Activated effector memory CD4-positive, alpha-beta T cell treated with Interleukin-2 at 50 U/mL for 16 hours (primary cell): ENCODE measurements around the gene DHRS3.
"Not testable (repeated sequence)": the region's sequence is repeated elsewhere in the genome, so short reads cannot be mapped to it uniquely, and the experiment has no call there.

Source experiments
- DNase-seq: peaks from one replicate; pipeline ENCODE4 v3.0.0-alpha.2; 2020

Gene DHRS3

DNA sequence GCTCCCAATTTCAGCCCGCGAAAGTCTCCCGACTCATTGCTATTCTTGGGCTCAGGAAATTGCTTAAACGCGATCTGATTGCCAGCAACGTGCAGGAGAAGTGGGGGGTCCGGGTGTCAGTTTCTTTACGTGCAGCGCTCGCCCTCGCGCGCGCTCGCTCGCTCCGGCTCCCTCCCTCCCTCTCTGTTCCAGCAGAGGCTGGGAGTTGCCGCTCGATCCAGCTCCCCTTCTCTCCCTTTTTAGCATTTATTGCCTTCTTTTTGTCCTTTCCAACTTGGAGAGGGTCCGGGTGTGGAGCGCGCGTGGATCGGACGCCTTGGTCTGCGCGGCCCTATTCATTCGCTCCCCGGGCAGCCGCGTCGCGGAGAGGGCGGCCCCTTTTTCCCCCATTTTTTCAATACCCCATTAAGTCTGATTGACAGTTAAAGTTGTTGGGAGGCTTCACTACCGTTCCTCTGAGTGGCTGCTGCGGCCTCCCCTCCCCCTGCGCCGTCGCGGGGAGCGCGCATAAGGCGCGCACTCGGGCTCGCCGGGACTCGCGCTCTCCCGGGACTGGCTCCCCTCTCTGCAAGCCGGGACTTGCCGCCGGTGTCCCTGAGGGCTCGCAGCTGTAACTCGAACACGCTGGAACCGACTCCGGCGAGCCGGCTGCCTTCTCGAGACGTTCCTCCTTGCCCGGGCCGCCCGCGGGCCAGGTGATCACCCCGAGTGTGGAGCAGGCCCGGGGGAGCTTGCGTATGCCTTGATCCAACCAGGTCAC is at the start of gene DHRS3:
Gene DHRS3, minus strand, starts transcription at position 310 of the 760 bp plus-strand sequence. CDS start 862 bp downstream, outside the sequence.
- DNase-seq: peak; percentile 64

- no peak for DNase-seq
Observed at GRCh38 chr1:12666141-12666735, 48.2 kb upstream of the DHRS3 start.

DNA sequence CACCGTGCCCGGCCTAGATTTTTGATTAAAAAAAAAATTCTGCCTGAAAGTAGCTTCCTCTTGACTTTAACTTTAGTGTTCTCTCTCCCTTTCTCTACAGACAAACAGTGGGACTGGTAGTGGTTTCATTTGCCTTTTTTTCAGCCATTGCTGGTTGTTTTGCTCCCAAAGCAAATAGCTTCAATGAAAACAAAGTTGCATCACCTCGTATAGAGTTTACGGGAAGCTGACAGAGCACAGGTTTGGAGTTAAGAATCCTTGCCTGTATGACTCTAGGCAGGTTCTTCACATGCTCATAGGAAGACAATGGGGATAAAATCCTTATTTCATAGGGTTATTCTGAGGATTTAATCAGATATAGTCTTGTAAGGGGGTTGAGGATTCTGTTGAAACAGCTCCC is 47.5 kb upstream of the DHRS3 start:
- no peak for DNase-seq

GRCh38 chr1:12662556-12662955 is 44.5 kb upstream of the DHRS3 start:
- DNase-seq: no peak

- DNase-seq: no peak
Observed at GRCh38 chr1:12661606-12662219, 43.7 kb upstream of the DHRS3 start.

DNA sequence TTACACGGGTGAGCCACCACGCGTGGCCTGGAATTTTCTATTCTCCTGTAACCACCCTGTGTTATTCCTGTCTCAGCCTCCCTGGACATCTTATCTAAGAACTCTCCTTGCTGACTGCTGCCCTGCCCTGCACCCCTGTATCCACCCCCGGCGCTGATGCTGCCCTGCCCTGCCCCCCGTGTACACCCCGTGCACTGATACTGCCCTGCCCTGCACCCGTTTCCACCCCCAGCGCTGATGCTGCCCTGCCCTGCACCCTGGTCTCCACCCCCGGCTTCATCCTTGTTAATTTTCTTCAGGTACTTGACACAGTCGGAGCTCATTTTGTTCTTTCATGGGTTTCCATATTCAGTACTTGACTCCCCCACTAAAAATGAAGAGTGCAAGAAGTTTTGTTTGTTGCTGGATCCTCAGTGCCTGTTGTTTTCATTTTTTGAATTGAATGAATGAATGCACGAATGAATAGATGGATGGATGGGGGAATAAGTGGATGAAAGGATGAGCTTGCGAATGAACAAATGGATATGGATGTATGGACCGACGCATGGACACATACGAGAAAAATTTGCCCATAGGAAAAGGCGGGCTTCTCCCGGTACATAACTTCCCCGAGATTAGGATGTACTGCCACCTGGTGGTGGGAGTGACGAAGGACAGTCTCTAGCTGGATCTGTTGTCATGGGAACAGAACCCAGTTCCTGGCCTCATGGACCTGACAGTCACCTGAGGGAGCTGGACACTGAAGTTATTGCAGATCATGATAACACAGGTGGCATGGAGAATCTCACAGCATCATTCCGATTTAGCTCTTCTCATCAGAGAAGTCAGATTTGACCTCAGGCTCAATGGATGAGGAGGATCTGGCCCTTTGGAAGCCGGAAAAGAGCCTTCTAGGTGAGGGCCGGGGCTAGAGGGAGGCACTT is 40.8 kb upstream of the DHRS3 start:
- DNase-seq: peak; percentile 47

DNA sequence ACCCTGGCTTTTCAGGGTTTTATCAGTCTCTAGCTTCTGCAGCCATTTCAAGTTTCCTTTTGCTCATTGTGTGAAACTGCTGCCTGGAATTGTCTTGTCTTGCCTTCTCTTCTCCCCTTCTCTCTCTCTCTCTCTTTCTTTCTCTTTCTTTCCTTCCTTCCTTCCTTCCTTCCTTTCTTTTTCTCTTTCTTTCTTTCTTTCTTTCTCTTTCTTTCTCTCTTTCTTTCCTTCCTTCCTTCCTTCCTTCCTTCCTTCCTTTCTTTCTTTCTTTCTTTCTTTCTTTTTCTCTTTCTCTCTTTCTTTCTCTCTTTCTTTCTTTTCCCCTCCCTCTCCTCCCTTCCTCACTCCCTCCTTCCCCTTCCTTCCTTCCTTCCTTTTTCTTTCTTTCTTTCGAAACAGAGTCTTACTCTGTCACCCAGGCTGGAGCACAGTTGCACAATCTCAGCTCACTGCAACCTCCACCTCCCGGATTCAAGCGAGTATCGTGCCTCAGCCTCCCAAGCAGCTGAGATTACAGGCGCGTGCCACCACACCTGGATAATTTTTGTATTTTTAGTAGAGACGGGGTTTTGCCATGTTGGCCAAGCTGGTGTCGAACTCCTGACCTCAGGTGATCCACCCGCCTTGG is 40.0 kb upstream of the DHRS3 start:
- DNase-seq: not testable (repeated sequence)

- no peak for DNase-seq
Observed at GRCh38 chr1:12657060-12657884, 39.3 kb upstream of the DHRS3 start.

DNA sequence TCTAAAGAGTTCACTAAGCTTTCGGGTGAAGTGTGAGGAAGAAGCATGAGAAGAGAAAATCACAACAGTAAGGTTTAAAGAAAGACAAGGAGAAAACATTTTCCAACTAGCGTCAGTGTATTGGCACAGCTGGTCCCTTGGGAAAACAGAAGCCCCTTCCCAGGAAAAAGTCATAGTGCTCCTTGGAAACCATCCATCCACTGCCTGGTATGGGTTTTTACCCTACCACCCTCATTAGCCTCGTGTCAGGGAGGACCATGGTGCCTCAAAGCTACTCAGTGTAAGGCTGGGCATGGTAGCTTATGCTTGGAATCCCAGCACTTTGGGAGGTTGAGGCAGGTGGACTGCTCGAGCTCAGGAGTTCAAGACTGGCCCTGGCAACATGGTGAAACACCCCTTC is 38.6 kb upstream of the DHRS3 start:
- no peak for DNase-seq

DNA sequence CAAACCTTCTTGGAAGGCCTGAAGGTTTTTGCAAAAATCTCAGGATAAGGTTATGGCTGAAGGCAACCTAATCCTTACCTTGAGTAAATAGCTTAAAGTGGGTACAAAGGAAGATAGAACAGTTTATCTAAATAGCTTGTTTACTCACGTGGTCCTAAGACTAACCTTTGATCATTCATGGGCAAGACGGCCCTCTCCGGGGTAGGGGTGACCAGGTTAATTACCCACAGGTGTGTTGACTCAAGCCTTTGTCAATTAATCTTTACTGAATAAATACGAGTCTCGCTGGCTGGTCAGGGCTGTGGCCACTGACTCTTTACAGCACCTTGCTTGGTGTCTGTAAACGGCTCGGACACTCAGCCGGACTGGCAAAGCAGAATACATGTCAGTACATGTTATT is 36.6 kb upstream of the DHRS3 start:
- DNase-seq: no peak

GRCh38 chr1:12654004-12654567 is 36.1 kb upstream of the DHRS3 start:
- DNase-seq: no peak

GRCh38 chr1:12649971-12650421 is 32.0 kb upstream of the DHRS3 start:
- DNase-seq: no peak

- DNase-seq: no peak
Observed at GRCh38 chr1:12648741-12649140, 30.7 kb upstream of the DHRS3 start.

- DNase-seq: not testable (repeated sequence)
Observed at GRCh38 chr1:12645401-12645800, 27.4 kb upstream of the DHRS3 start.

DNA sequence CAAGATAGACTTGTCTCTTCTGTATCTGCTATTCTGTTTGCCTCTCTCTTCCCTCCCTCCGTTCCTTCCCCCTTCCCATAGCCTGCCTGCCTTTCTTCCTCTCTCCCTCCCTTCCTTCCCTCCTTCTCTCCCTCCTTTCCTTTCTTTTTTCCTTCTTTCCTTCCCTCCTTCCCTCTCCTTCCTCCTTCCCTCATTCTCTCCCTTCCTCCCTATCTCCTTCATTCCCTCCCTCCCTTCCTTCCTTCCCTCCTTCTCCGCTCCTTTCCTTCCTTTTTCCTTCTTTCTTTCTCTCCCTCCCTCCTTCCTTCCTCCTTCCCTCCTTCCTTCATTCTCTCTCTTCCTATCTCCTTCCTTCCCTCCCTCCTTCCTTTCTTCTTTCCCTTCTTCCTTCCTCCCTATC is 26.8 kb upstream of the DHRS3 start:
- no peak for DNase-seq

GRCh38 chr1:12644237-12644636 is 26.2 kb upstream of the DHRS3 start:
- no peak for DNase-seq

DNA sequence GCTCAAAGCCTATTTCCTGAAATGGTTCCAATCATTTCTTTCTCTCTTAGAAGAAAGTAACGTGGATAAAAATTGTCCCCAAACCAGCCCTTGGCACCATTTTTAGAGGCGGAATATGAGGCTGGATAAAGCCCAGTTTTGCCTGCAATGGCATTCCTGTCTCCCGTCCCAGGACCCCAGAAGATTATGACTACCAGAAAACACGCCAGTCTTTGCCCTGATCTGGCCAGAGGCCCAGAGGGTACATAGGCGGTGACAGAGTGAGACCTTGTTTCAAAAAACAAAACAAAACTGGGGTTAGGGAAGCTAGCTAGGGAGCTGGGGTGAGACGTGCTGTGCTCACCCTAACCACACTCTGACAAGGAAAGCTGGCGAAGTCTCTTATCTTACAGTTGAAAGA is 25.8 kb upstream of the DHRS3 start, which contains the start of gene AADACL4:
Gene AADACL4, plus strand, starts transcription at position 301 of the 400 bp plus-strand sequence. CDS start 462 bp downstream, outside the sequence.
- DNase-seq: no peak

- no peak for DNase-seq
Observed at GRCh38 chr1:12643079-12643478, 25.1 kb upstream of the DHRS3 start.

GRCh38 chr1:12640958-12641272 is 22.9 kb upstream of the DHRS3 start:
- DNase-seq: no peak

- no peak for DNase-seq
Observed at GRCh38 chr1:12640237-12640957, 22.4 kb upstream of the DHRS3 start.

DNA sequence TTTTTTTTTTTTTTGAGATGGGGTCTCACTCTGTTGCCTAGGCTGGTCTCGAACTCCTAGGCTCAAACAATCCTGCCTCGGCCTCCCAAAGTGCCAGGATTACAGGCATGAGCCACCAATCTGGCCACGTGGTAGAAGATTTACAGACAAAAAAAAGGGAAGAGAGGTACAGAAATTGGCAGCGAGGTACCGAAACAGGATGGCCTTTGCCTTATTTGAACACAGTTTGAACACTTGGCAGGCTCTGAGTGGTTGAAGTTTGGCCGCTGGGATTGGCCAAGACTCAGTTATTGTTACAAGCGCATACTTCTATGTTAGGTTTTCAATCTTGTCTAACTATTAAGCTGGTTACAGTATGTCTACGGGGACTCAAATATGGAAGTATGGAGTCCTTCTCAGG is 19.7 kb upstream of the DHRS3 start:
- DNase-seq: no peak
